HEK293 (cell line): ENCODE results near the gene TEX2.
A peak's percentile ranks its signal among the peaks of the same experiment; 100 is the strongest.

ENCODE experiments used
- GFI1B ChIP-seq: fragments of 450-650 bp; formaldehyde crosslinking; IDR thresholded peaks from 2 replicates; pipeline ENCODE4 v1.5.1; 2016; ENCODE audit warnings: missing biosample characterization, missing genetic modification characterization
- KLF10 ChIP-seq: fragments of 450-650 bp; IDR thresholded peaks from 2 replicates; pipeline ENCODE4 v1.5.1; 2018; ENCODE audit warnings: missing biosample characterization, mild to moderate bottlenecking, missing genetic modification characterization
- KLF7 ChIP-seq: fragments of 450-650 bp; formaldehyde crosslinking; IDR thresholded peaks from 2 replicates; pipeline ENCODE4 v1.5.1; 2016; ENCODE audit warnings: missing biosample characterization, missing genetic modification characterization, borderline replicate concordance
- PRDM1 ChIP-seq: fragments of 450-650 bp; formaldehyde crosslinking; IDR thresholded peaks from 2 replicates; pipeline ENCODE4; 2016; ENCODE audit warnings: missing biosample characterization, missing genetic modification characterization
- SP2 ChIP-seq: fragments of 450-650 bp; formaldehyde crosslinking; IDR thresholded peaks from 2 replicates; pipeline ENCODE4 v1.5.1; 2016; ENCODE audit warnings: missing biosample characterization, missing genetic modification characterization
- SP3 ChIP-seq: fragments of 450-650 bp; formaldehyde crosslinking; IDR thresholded peaks from 2 replicates; pipeline ENCODE4 v1.5.1; 2016; ENCODE audit warnings: missing biosample characterization, missing genetic modification characterization
- ZNF114 ChIP-seq: fragments of 450-650 bp; formaldehyde crosslinking; IDR thresholded peaks from 2 replicates; pipeline ENCODE4 v1.5.0; 2017; ENCODE audit warnings: missing biosample characterization, missing genetic modification characterization
- ZNF19 ChIP-seq: fragments of 450-650 bp; formaldehyde crosslinking; IDR thresholded peaks from 2 replicates; pipeline ENCODE4; 2016; ENCODE audit warnings: missing biosample characterization, missing genetic modification characterization, low read depth
- ZNF211 ChIP-seq: fragments of 450-650 bp; formaldehyde crosslinking; IDR thresholded peaks from 2 replicates; pipeline ENCODE4 v1.5.1; 2016; ENCODE audit warnings: low read depth, missing biosample characterization, missing genetic modification characterization
- ZNF24 ChIP-seq: fragments of 450-650 bp; formaldehyde crosslinking; IDR thresholded peaks from 2 replicates; pipeline ENCODE4 v1.5.1; 2016; ENCODE audit warnings: missing biosample characterization, missing genetic modification characterization
- ZNF514 ChIP-seq: fragments of 450-650 bp; formaldehyde crosslinking; IDR thresholded peaks from 2 replicates; pipeline ENCODE4 v1.5.1; 2016; ENCODE audit warnings: missing biosample characterization, missing genetic modification characterization
- ZNF558 ChIP-seq: fragments of 450-650 bp; formaldehyde crosslinking; IDR thresholded peaks from 2 replicates; pipeline ENCODE4 v1.5.1; 2016; ENCODE audit warnings: missing biosample characterization, missing genetic modification characterization
- ZNF560 ChIP-seq: fragments of 450-650 bp; formaldehyde crosslinking; IDR thresholded peaks from 2 replicates; pipeline ENCODE4 v1.5.1; 2017; ENCODE audit warnings: missing biosample characterization, missing genetic modification characterization, borderline replicate concordance
- ZNF585B ChIP-seq: fragments of 450-650 bp; formaldehyde crosslinking; IDR thresholded peaks from 2 replicates; pipeline ENCODE4 v1.5.1; 2016; ENCODE audit warnings: missing biosample characterization, missing genetic modification characterization
- ZNF600 ChIP-seq: fragments of 450-650 bp; formaldehyde crosslinking; IDR thresholded peaks from 2 replicates; pipeline ENCODE4 v1.5.1; 2016; ENCODE audit warnings: missing biosample characterization, missing genetic modification characterization
- ZNF660 ChIP-seq: fragments of 450-650 bp; IDR thresholded peaks from 2 replicates; pipeline ENCODE4 v1.5.1; 2018; ENCODE audit warnings: missing biosample characterization, mild to moderate bottlenecking, missing genetic modification characterization
- ZNF707 ChIP-seq: fragments of 450-650 bp; formaldehyde crosslinking; IDR thresholded peaks from 2 replicates; pipeline ENCODE4 v1.5.1; 2016; ENCODE audit warnings: missing biosample characterization, missing genetic modification characterization
- ZNF76 ChIP-seq: fragments of 450-650 bp; formaldehyde crosslinking; IDR thresholded peaks from 2 replicates; pipeline ENCODE4; 2016; ENCODE audit warnings: low read depth, missing biosample characterization, missing genetic modification characterization, borderline replicate concordance
- ZNF837 ChIP-seq: fragments of 450-650 bp; formaldehyde crosslinking; IDR thresholded peaks from 2 replicates; pipeline ENCODE4 v1.5.1; 2016; ENCODE audit warnings: missing biosample characterization, missing genetic modification characterization
- ZSCAN16 ChIP-seq: fragments of 450-650 bp; formaldehyde crosslinking; IDR thresholded peaks from 2 replicates; pipeline ENCODE4 v1.5.1; 2016; ENCODE audit warnings: missing biosample characterization, missing genetic modification characterization
- TF ChIP-seq, protein P1 (sequence below): fragments of 450-650 bp; formaldehyde crosslinking; IDR thresholded peaks from 2 replicates; pipeline ENCODE4 v1.5.1; 2016; ENCODE audit warnings: missing biosample characterization, missing genetic modification characterization
- TF ChIP-seq, protein P2 (sequence below): fragments of 450-650 bp; formaldehyde crosslinking; IDR thresholded peaks from 2 replicates; pipeline ENCODE4 v1.5.1; 2016; ENCODE audit warnings: missing biosample characterization, missing genetic modification characterization
- TF ChIP-seq, protein P3 (sequence below): fragments of 450-650 bp; formaldehyde crosslinking; IDR thresholded peaks from 2 replicates; pipeline ENCODE4 v1.5.1; 2016; ENCODE audit warnings: missing biosample characterization, missing genetic modification characterization
- TF ChIP-seq, protein P4 (sequence below): fragments of 450-650 bp; formaldehyde crosslinking; IDR thresholded peaks from 2 replicates; pipeline ENCODE4 v1.5.1; 2017; ENCODE audit warnings: missing biosample characterization, mild to moderate bottlenecking, missing genetic modification characterization, moderate library complexity
- TF ChIP-seq, protein P5 (sequence below): fragments of 450-650 bp; formaldehyde crosslinking; IDR thresholded peaks from 2 replicates; pipeline ENCODE4 v1.5.1; 2016; ENCODE audit warnings: missing biosample characterization, missing genetic modification characterization

TEX2 gene

DNA sequence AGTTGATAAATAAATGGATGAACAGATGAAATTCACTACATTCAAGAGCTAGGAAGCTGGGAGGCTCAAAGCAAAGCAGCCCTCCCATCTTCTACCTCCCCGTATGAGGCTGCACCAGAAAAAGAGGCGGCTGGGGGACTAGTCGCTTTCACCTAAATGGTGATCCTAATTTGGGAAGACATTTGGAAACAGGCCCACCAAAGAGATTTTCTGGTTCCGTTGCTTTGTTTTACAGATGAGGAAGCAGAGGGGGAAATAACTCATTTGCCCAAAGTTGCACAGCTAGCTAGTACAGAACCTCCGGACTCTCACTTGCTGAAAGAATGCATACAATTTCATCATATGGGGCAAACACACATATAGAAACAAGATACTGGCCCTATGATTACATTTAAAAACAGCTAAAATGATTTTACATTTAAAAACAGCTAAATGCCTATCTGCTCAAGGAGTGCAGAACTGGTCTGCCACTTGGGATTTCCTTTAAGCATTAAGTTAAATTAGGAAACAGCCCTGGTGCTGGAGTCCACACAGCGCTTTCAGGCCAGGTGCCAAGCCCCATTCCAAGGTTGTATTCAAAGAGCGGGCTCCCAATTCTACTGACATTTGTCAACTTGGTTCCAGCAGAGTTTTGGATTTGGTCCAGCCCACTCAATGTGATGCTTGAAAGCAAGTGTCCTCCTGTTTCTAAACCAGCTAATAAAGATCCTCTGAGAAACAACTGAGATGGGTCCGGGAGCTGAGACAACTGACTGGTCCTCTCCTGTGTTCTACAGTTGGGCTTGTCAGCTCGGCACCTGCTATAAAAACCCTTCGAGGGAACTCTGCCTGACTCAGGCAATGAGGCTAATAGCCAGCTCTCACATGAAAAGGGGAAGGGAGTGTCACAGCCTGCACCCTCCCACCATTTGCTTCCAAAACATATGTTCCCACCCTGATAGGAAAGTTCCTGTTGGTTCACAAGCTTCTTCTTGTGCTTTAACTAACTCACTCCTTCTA, 144.8 kb downstream of the TEX2 start (continued):
- TF ChIP-seq ZNF660 (tag by site-specific recombination) (peak; percentile 69; the same call in 1 of the 2 replicates), KLF7 (tag by site-specific recombination) (no peak), ZNF114 (tag by site-specific recombination) (no peak), ZNF76 (tag by site-specific recombination) (no peak), ZNF600 (peak; percentile 52; the same call in 1 of the 2 replicates), ZNF514 (tag by site-specific recombination) (no peak), ZNF585B (tag by site-specific recombination) (no peak), PRDM1 (tag by site-specific recombination) (peak; percentile 61), ZNF558 (tag by site-specific recombination) (no peak), GFI1B (tag by site-specific recombination) (no peak), ZNF560 (tag by site-specific recombination) (no peak), ZNF211 (no peak), ZNF707 (tag by site-specific recombination) (no peak), KLF10 (0 out of 2 replicates have a peak, but pooled peaks have one; percentile 11), ZSCAN16 (tag by site-specific recombination) (no peak), SP3 (peak; percentile 34; the same call in 1 of the 2 replicates), ZNF837 (tag by site-specific recombination) (no peak), ZNF24 (no peak), ZNF19 (tag by site-specific recombination) (no peak), SP2 (peak; percentile 26; the same call in 1 of the 2 replicates)
- TF ChIP-seq, protein P1, sequence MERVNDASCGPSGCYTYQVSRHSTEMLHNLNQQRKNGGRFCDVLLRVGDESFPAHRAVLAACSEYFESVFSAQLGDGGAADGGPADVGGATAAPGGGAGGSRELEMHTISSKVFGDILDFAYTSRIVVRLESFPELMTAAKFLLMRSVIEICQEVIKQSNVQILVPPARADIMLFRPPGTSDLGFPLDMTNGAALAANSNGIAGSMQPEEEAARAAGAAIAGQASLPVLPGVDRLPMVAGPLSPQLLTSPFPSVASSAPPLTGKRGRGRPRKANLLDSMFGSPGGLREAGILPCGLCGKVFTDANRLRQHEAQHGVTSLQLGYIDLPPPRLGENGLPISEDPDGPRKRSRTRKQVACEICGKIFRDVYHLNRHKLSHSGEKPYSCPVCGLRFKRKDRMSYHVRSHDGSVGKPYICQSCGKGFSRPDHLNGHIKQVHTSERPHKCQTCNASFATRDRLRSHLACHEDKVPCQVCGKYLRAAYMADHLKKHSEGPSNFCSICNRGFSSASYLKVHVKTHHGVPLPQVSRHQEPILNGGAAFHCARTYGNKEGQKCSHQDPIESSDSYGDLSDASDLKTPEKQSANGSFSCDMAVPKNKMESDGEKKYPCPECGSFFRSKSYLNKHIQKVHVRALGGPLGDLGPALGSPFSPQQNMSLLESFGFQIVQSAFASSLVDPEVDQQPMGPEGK (tag by site-specific recombination) = 0 out of 2 replicates have a peak, but pooled peaks have one; percentile 9
- TF ChIP-seq, protein P2, sequence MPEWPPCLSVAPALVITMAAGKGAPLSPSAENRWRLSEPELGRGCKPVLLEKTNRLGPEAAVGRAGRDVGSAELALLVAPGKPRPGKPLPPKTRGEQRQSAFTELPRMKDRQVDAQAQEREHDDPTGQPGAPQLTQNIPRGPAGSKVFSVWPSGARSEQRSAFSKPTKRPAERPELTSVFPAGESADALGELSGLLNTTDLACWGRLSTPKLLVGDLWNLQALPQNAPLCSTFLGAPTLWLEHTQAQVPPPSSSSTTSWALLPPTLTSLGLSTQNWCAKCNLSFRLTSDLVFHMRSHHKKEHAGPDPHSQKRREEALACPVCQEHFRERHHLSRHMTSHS (tag by site-specific recombination) = no peak
- TF ChIP-seq, protein P3, sequence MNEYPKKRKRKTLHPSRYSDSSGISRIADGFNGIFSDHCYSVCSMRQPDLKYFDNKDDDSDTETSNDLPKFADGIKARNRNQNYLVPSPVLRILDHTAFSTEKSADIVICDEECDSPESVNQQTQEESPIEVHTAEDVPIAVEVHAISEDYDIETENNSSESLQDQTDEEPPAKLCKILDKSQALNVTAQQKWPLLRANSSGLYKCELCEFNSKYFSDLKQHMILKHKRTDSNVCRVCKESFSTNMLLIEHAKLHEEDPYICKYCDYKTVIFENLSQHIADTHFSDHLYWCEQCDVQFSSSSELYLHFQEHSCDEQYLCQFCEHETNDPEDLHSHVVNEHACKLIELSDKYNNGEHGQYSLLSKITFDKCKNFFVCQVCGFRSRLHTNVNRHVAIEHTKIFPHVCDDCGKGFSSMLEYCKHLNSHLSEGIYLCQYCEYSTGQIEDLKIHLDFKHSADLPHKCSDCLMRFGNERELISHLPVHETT (tag by site-specific recombination) = no peak
- TF ChIP-seq, protein P4, sequence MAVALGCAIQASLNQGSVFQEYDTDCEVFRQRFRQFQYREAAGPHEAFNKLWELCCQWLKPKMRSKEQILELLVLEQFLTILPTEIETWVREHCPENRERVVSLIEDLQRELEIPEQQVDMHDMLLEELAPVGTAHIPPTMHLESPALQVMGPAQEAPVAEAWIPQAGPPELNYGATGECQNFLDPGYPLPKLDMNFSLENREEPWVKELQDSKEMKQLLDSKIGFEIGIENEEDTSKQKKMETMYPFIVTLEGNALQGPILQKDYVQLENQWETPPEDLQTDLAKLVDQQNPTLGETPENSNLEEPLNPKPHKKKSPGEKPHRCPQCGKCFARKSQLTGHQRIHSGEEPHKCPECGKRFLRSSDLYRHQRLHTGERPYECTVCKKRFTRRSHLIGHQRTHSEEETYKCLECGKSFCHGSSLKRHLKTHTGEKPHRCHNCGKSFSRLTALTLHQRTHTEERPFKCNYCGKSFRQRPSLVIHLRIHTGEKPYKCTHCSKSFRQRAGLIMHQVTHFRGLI (tag by site-specific recombination) = peak; percentile 97
- TF ChIP-seq, protein P5, sequence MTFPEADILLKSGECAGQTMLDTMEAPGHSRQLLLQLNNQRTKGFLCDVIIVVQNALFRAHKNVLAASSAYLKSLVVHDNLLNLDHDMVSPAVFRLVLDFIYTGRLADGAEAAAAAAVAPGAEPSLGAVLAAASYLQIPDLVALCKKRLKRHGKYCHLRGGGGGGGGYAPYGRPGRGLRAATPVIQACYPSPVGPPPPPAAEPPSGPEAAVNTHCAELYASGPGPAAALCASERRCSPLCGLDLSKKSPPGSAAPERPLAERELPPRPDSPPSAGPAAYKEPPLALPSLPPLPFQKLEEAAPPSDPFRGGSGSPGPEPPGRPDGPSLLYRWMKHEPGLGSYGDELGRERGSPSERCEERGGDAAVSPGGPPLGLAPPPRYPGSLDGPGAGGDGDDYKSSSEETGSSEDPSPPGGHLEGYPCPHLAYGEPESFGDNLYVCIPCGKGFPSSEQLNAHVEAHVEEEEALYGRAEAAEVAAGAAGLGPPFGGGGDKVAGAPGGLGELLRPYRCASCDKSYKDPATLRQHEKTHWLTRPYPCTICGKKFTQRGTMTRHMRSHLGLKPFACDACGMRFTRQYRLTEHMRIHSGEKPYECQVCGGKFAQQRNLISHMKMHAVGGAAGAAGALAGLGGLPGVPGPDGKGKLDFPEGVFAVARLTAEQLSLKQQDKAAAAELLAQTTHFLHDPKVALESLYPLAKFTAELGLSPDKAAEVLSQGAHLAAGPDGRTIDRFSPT (tag by site-specific recombination) = no peak
